Germinal center (tissue), 1 donor: Measurements from ENCODE around the gene SMAD1.
A peak's percentile ranks its signal among the peaks of the same experiment; 100 is the strongest.

Experiments
- DNase-seq: peaks from one replicate; pipeline ENCODE4 v3.0.0; 2012; ENCODE audit warnings: mixed read lengths, low spot score

Gene SMAD1

GRCh38 chr4:145489556-145489955 lies 7.9 kb downstream of the SMAD1 start:
- no peak for DNase-seq

- DNase-seq: no peak
Observed at GRCh38 chr4:145490361-145490760, 8.7 kb downstream of the SMAD1 start.

- DNase-seq: no peak
Observed at GRCh38 chr4:145490796-145491195, 9.1 kb downstream of the SMAD1 start.

GRCh38 chr4:145492376-145492775 lies 10.7 kb downstream of the SMAD1 start:
- DNase-seq: no peak

GRCh38 chr4:145493166-145493565 lies 11.5 kb downstream of the SMAD1 start:
- DNase-seq: no peak

GRCh38 chr4:145494666-145495270 lies 13.1 kb downstream of the SMAD1 start:
- no peak for DNase-seq

GRCh38 chr4:145496292-145496691 lies 14.6 kb downstream of the SMAD1 start:
- DNase-seq: no peak

- DNase-seq: no peak
Observed at GRCh38 chr4:145497199-145498149, 15.8 kb downstream of the SMAD1 start.

- no peak for DNase-seq
Observed at GRCh38 chr4:145498430-145498829, 16.8 kb downstream of the SMAD1 start.

- DNase-seq: peak; percentile 64
Observed at GRCh38 chr4:145501051-145501660, 19.5 kb downstream of the SMAD1 start.

GRCh38 chr4:145502809-145503208 lies 21.2 kb downstream of the SMAD1 start:
- no peak for DNase-seq

GRCh38 chr4:145503486-145504072 lies 21.9 kb downstream of the SMAD1 start:
- DNase-seq: no peak

- no peak for DNase-seq
Observed at GRCh38 chr4:145505995-145506394, 24.3 kb downstream of the SMAD1 start.

- no peak for DNase-seq
Observed at GRCh38 chr4:145507636-145508035, 26.0 kb downstream of the SMAD1 start.

GRCh38 chr4:145511913-145512522 lies 30.4 kb downstream of the SMAD1 start:
- no peak for DNase-seq

- no peak for DNase-seq
Observed at GRCh38 chr4:145513020-145513621, 31.5 kb downstream of the SMAD1 start.

GRCh38 chr4:145520172-145520571 lies 38.5 kb downstream of the SMAD1 start:
- DNase-seq: no peak

- no peak for DNase-seq
Observed at GRCh38 chr4:145521282-145521681, 39.6 kb downstream of the SMAD1 start.

- no peak for DNase-seq
Observed at GRCh38 chr4:145523117-145523516, 41.5 kb downstream of the SMAD1 start.

GRCh38 chr4:145524552-145524951 lies 42.9 kb downstream of the SMAD1 start:
- no peak for DNase-seq

- DNase-seq: no peak
Observed at GRCh38 chr4:145525291-145525740, 43.7 kb downstream of the SMAD1 start.

- DNase-seq: no peak
Observed at GRCh38 chr4:145527773-145528172, 46.1 kb downstream of the SMAD1 start.
